ENCODE measurements around the gene LDHB.

LDHB gene

DNA sequence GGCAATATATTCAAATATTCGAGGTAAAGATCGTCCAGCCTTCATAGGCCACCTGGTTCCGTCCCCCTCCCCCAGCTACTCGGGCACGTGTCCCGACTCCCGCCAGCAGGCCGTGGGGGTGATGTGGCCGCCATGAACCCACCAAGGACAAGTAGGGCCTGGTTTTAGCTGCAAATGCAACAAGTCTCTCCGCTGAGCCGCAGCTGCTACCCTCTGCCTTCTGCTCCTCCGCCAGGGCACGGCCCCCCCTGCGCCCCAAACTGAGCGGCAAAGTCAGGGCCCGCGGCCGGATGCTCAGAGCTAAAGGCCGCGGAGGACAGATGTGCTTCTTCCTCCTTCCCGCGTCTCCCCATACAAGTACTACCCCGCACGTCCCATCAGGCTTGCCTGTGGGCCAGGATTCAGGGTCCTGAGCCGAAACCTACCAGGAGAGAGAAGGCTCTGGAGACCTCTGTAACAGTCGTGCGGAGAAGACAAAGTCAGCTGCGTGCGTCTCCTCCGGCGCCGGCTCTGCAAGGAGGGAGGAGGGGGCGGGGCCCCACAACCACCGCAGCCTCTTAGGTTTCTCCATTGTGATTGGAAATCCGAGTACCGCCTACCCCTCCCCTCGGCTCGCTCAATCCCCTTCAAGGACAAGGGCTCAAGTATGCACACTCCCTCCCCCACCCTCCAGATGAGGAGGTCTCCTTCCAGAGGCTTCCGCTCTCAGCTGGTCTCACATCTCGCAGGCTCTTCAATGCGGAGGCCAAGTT lies at the start of gene LDHB:
Gene LDHB (minus strand): TSS at position 517 of the 752 bp plus-strand sequence. CDS start 3,171 bp downstream, outside the sequence.
- TF ChIP-seq, protein P1, sequence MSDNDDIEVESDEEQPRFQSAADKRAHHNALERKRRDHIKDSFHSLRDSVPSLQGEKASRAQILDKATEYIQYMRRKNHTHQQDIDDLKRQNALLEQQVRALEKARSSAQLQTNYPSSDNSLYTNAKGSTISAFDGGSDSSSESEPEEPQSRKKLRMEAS (IDR thresholded peaks at IDR 0.05; ENCODE audit: low read depth, low read length): peak; percentile 99
- TF ChIP-seq, protein P2, sequence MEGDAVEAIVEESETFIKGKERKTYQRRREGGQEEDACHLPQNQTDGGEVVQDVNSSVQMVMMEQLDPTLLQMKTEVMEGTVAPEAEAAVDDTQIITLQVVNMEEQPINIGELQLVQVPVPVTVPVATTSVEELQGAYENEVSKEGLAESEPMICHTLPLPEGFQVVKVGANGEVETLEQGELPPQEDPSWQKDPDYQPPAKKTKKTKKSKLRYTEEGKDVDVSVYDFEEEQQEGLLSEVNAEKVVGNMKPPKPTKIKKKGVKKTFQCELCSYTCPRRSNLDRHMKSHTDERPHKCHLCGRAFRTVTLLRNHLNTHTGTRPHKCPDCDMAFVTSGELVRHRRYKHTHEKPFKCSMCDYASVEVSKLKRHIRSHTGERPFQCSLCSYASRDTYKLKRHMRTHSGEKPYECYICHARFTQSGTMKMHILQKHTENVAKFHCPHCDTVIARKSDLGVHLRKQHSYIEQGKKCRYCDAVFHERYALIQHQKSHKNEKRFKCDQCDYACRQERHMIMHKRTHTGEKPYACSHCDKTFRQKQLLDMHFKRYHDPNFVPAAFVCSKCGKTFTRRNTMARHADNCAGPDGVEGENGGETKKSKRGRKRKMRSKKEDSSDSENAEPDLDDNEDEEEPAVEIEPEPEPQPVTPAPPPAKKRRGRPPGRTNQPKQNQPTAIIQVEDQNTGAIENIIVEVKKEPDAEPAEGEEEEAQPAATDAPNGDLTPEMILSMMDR (IDR thresholded peaks at IDR 0.05; ENCODE audit: low read depth, low read length): no peak
- peak; percentile 100 for TF ChIP-seq POLR2A (IDR thresholded peaks at IDR 0.05; ENCODE audit: extremely low read depth, insufficient read length)
- TF ChIP-seq MYC (IDR thresholded peaks at IDR 0.05; ENCODE audit: low read depth, low read length): peak; percentile 99
- peak; percentile 100 for DNase-seq (ENCODE audit: low read depth)
- H3K4me3 ChIP-seq (ENCODE audit: low read depth, low read length): peak within 1 kb of the TSS; percentile 74

DNA sequence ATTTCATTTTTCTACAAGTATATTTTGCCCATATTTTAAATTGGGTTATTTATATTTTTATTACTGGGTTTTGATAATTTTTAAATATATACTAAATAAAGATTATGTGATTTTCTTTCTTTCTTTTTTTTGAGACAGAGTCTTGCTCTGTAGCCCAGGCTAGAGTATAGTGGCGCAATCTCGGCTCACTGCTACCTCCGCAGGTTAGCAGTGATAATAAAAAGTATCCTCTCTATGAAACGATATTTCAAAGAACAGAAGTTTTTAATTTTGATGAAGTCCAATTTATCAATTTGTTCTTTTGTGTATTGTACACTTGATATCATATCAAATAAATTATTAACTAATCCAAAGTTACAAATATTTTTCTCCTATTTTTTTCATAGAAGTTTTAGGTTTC lies 47.2 kb upstream of the LDHB start:
- H3K4me3 ChIP-seq (ENCODE audit: low read depth, low read length): no peak overlapping the region
- TF ChIP-seq MYC (IDR thresholded peaks at IDR 0.05; ENCODE audit: low read depth, low read length) (no peak), POLR2A (IDR thresholded peaks at IDR 0.05; ENCODE audit: extremely low read depth, insufficient read length) (no peak)
- TF ChIP-seq, protein P2 (IDR thresholded peaks at IDR 0.05; ENCODE audit: low read depth, low read length): no peak
- TF ChIP-seq, protein P1 (IDR thresholded peaks at IDR 0.05; ENCODE audit: low read depth, low read length): no peak

DNA sequence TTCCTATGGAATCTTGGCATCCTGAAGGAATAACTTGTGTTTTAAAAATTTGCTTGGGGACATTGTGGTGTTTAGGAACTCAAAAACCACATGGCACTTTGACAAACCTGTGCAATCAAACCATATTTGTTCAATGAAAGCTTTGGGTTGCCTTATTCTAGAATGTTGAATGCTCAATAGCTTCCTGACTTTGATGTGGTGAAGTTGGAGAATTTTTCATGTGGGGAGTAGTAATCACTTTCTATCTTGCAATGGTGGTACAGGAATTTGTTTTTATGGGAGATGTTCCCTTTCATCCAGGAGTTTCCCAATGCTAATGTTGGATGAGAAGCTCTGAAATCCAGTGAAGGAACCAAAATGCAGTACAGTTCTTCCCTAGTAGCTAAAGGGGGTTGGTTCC lies 42.2 kb upstream of the LDHB start:
- H3K4me3 ChIP-seq (ENCODE audit: low read depth, low read length): no peak overlapping the region
- TF ChIP-seq POLR2A (IDR thresholded peaks at IDR 0.05; ENCODE audit: extremely low read depth, insufficient read length): no peak
- TF ChIP-seq, protein P2 (IDR thresholded peaks at IDR 0.05; ENCODE audit: low read depth, low read length): no peak
- no peak for TF ChIP-seq MYC (IDR thresholded peaks at IDR 0.05; ENCODE audit: low read depth, low read length)
- TF ChIP-seq, protein P1 (IDR thresholded peaks at IDR 0.05; ENCODE audit: low read depth, low read length): no peak
- DNase-seq (ENCODE audit: low read depth): no peak

More for the DNA sequence above, 47.2 kb upstream of the LDHB start:
- DNase-seq (ENCODE audit: low read depth): no peak

DNA sequence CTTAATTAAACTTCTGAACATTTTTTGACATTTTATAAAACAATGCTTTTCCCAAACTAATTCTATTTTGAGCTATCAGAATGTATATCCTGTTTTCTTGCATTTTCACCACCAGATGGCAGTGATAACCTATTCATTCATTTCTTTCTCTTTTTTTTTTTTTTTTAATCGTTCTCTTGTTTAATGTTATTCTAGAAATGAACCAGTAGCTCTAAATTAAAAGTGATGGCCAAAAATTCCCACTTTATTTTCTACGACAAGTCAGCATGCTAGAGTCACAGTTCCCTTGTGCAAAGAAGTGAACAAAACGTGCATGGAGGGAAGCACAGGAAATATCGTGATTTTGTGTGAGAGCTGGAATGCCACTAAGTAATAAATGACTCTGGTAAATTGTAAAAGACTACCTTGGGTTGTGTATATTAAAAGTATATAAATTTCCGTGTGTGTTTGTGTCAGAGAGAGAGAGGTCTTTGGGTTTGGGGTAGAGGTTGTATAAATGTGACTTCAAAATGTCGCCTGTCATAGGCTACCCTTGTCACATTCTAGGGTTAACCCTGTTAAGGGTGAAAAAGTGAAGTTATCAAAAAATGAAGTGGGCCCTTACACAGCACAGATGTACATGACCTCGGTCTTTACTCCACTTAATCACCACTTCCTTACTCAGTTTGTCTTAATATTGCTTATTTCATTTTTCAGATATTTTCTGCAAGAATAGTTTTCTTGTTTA lies 40.4 kb upstream of the LDHB start:
- H3K4me3 ChIP-seq (ENCODE audit: low read depth, low read length): no peak overlapping the region
- peak; percentile 56 for DNase-seq (ENCODE audit: low read depth)
- TF ChIP-seq, protein P1 (IDR thresholded peaks at IDR 0.05; ENCODE audit: low read depth, low read length): no peak
- no peak for TF ChIP-seq MYC (IDR thresholded peaks at IDR 0.05; ENCODE audit: low read depth, low read length)
- TF ChIP-seq, protein P2 (IDR thresholded peaks at IDR 0.05; ENCODE audit: low read depth, low read length): no peak
- TF ChIP-seq POLR2A (IDR thresholded peaks at IDR 0.05; ENCODE audit: extremely low read depth, insufficient read length): no peak

DNA sequence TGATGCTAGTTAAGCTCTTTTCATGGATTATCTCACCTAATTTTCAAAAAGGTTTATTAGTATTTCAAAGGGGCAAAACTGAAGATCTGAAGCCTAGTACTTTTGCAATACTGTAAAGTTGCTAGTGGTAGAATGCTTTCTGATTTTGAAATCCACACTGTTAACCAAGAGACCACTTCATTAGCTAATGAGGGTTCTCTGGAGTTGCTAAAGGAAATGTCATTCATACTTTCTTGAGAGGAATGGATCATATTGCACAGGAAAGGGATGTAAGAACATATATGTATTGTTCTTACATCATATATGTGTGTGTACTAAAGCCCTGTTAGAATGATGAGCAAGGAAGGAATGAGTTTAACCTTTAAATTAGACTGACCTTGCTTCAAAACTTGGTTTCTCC lies 39.0 kb upstream of the LDHB start:
- no peak overlapping the region for H3K4me3 ChIP-seq (ENCODE audit: low read depth, low read length)
- TF ChIP-seq, protein P1 (IDR thresholded peaks at IDR 0.05; ENCODE audit: low read depth, low read length): no peak
- TF ChIP-seq POLR2A (IDR thresholded peaks at IDR 0.05; ENCODE audit: extremely low read depth, insufficient read length) (no peak), MYC (IDR thresholded peaks at IDR 0.05; ENCODE audit: low read depth, low read length) (no peak)
- TF ChIP-seq, protein P2 (IDR thresholded peaks at IDR 0.05; ENCODE audit: low read depth, low read length): no peak
- no peak for DNase-seq (ENCODE audit: low read depth)

All from NB4 (cell line).